ENCODE measurements around the gene FCER2.

FCER2 gene

GRCh38 chr19:7677669-7678311 is 24.1 kb downstream of the FCER2 start:
- H3K9me3 ChIP-seq (replicated peaks; ENCODE audit: insufficient read depth, low read length): no peaks in the 10 kb centered on the region
- no peak overlapping the region for H3K4me2 ChIP-seq (ENCODE audit: low read depth, low read length)
- H3K36me3 ChIP-seq (replicated peaks; ENCODE audit: insufficient read depth, low read length): no peaks in the 10 kb centered on the region
- peaks cover 57% of the 10 kb centered on the region for H3K27me3 ChIP-seq (replicated peaks; ENCODE audit: insufficient read depth, low read length)
- DNase-seq: no peak
- no peaks in the 10 kb centered on the region for H4K20me1 ChIP-seq (ENCODE audit: insufficient read depth, low read length)
- no peak overlapping the region for H2AFZ ChIP-seq (ENCODE audit: low read length)
- no peak overlapping the region for H3K27ac ChIP-seq (ENCODE audit: low read length)
- H3F3A ChIP-seq (ENCODE audit: insufficient read depth, low read length): no peaks in the 10 kb centered on the region
- H3K4me1 ChIP-seq (ENCODE audit: low read length): 0 out of 2 replicates have a peak, but pooled peaks cover 3% of the 10 kb centered on the region
- no peak overlapping the region for H3K4me3 ChIP-seq (ENCODE audit: low read length)
- H3K9ac ChIP-seq (ENCODE audit: low read length): no peak overlapping the region
- no peaks in the 10 kb centered on the region for H3K9me2 ChIP-seq (replicated peaks; ENCODE audit: insufficient read depth, low read length)
- H3K79me2 ChIP-seq (ENCODE audit: low read length): peaks cover 13% of the 10 kb centered on the region
- TF ChIP-seq EZH2 (optimal IDR thresholded peaks at IDR 0.05; ENCODE audit: low read depth, low read length) (no peak), CTCF (IDR thresholded peaks at IDR 0.05; ENCODE audit: low read length) (no peak), EZH2phosphoT487 (IDR thresholded peaks at IDR 0.05; ENCODE audit: low read length) (no peak)

GRCh38 chr19:7676854-7677253 is 25.1 kb downstream of the FCER2 start, which contains the start of gene MCEMP1:
MCEMP1 (plus strand) TSS chr19:7677090; CDS start chr19:7677121, 31 bp downstream.
- H3K9me2 ChIP-seq (replicated peaks; ENCODE audit: insufficient read depth, low read length): no peaks in the 10 kb centered on the region
- no peak within 1 kb of the TSS for H3K4me2 ChIP-seq (ENCODE audit: low read depth, low read length)
- 0 out of 2 replicates have a peak, but pooled peaks cover 3% of the 10 kb centered on the region for H3K4me1 ChIP-seq (ENCODE audit: low read length)
- DNase-seq: no peak
- H3K9me3 ChIP-seq (replicated peaks; ENCODE audit: insufficient read depth, low read length): no peaks in the 10 kb centered on the region
- H3K9ac ChIP-seq (ENCODE audit: low read length): no peak within 1 kb of the TSS
- TF ChIP-seq CTCF (IDR thresholded peaks at IDR 0.05; ENCODE audit: low read length) (no peak), EZH2 (optimal IDR thresholded peaks at IDR 0.05; ENCODE audit: low read depth, low read length) (no peak), EZH2phosphoT487 (IDR thresholded peaks at IDR 0.05; ENCODE audit: low read length) (no peak)
- H3K36me3 ChIP-seq (replicated peaks; ENCODE audit: insufficient read depth, low read length): no peaks in the 10 kb centered on the region
- no peak within 1 kb of the TSS for H3K4me3 ChIP-seq (ENCODE audit: low read length)
- H4K20me1 ChIP-seq (ENCODE audit: insufficient read depth, low read length): no peaks in the 10 kb centered on the region
- peaks cover 67% of the 10 kb centered on the region for H3K27me3 ChIP-seq (replicated peaks; ENCODE audit: insufficient read depth, low read length)
- no peak within 1 kb of the TSS for H2AFZ ChIP-seq (ENCODE audit: low read length)
- no peak within 1 kb of the TSS for H3K27ac ChIP-seq (ENCODE audit: low read length)
- peaks cover 12% of the 10 kb centered on the region for H3K79me2 ChIP-seq (ENCODE audit: low read length)
- H3F3A ChIP-seq (ENCODE audit: insufficient read depth, low read length): no peaks in the 10 kb centered on the region

- no peak overlapping the region for H2AFZ ChIP-seq (ENCODE audit: low read length)
- H3K4me1 ChIP-seq (ENCODE audit: low read length): 0 out of 2 replicates have a peak, but pooled peaks cover 3% of the 10 kb centered on the region
- no peak overlapping the region for H3K9ac ChIP-seq (ENCODE audit: low read length)
- no peaks in the 10 kb centered on the region for H4K20me1 ChIP-seq (ENCODE audit: insufficient read depth, low read length)
- no peaks in the 10 kb centered on the region for H3K9me3 ChIP-seq (replicated peaks; ENCODE audit: insufficient read depth, low read length)
- H3K36me3 ChIP-seq (replicated peaks; ENCODE audit: insufficient read depth, low read length): no peaks in the 10 kb centered on the region
- DNase-seq: no peak
- peaks cover 7% of the 10 kb centered on the region for H3K79me2 ChIP-seq (ENCODE audit: low read length)
- no peak overlapping the region for H3K4me3 ChIP-seq (ENCODE audit: low read length)
- peaks cover 70% of the 10 kb centered on the region for H3K27me3 ChIP-seq (replicated peaks; ENCODE audit: insufficient read depth, low read length)
- no peak overlapping the region for H3K27ac ChIP-seq (ENCODE audit: low read length)
- no peaks in the 10 kb centered on the region for H3F3A ChIP-seq (ENCODE audit: insufficient read depth, low read length)
- H3K9me2 ChIP-seq (replicated peaks; ENCODE audit: insufficient read depth, low read length): no peaks in the 10 kb centered on the region
- no peak for TF ChIP-seq EZH2 (optimal IDR thresholded peaks at IDR 0.05; ENCODE audit: low read depth, low read length)
- TF ChIP-seq CTCF (IDR thresholded peaks at IDR 0.05; ENCODE audit: low read length): no peak
- no peak for TF ChIP-seq EZH2phosphoT487 (IDR thresholded peaks at IDR 0.05; ENCODE audit: low read length)
- H3K4me2 ChIP-seq (ENCODE audit: low read depth, low read length): no peak overlapping the region
These were observed 25.6 kb downstream of the FCER2 start for GRCh38 chr19:7676376-7676775.
